H7 (cell line): ENCODE measurements around the gene RHOB. TPM values are rescaled to one million over a fixed set of nuclear protein-coding genes. Genes with fewer than 3 reads are reported as not detected.
"Not testable (repeated sequence)": the region's sequence is repeated elsewhere in the genome, so short reads cannot be mapped to it uniquely, and the experiment has no call there.

Experiments used
- DNase-seq: peaks from one replicate; pipeline ENCODE4 v3.0.0; 2012
- H3K27me3 ChIP-seq: 2 replicates; pipeline ENCODE4 v1.6.0; 2011; ENCODE audit warnings: mild to moderate bottlenecking, low read length; ENCODE audit not compliant: control insufficient read depth, insufficient read depth
- H3K36me3 ChIP-seq: replicated peaks from 2 replicates; pipeline ENCODE4 v1.5.1; 2011; ENCODE audit warnings: low read length; ENCODE audit not compliant: control insufficient read depth, insufficient read depth
- H3K4me3 ChIP-seq: 2 replicates; pipeline ENCODE4 v1.5.1; 2011; ENCODE audit warnings: low read depth, mild to moderate bottlenecking, control low read depth, low read length, moderate library complexity; ENCODE audit not compliant: insufficient read depth
- total RNA-seq: library from RNA; depleted of rRNA; stranded (reverse); fragments of >200 nt; shearing (Covaris generic); gene quantifications from 2 replicates; pipeline ENCODE4 v1.2.3, GENCODE V29; 2014

Gene RHOB
- total RNA-seq, 1 experiment from 2014 or later = 123 TPM

DNA sequence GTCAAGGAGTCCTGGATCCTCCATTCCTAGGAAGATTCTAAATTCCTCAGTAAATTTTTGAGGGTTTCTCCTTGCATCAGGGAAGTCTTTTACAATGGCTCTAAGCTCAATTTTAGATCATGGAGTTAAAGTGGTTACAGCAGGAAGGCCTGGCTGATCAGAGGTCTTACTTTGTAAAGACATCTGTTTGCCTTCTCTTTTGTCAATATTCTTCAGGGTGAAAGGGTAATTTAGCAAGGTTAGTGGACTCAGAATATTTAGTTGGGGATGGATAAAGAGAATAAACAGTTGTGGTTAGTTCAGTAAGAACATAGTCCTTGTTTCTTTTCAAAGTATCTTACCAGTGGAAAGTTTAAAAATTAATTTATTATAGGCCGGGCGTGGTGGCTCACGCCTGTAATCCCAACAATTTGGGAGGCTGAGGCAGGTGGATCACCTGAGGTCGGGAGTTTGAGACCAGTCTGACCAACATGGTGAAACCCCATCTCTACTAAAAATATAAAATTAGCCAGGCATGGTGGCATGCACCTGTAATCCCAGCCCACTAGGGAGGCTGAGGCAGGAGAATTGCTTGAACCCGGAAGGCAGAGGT is 29.5 kb upstream of the RHOB start:
- not testable (repeated sequence) for H3K4me3 ChIP-seq, H3K36me3 ChIP-seq, DNase-seq, H3K27me3 ChIP-seq

DNA sequence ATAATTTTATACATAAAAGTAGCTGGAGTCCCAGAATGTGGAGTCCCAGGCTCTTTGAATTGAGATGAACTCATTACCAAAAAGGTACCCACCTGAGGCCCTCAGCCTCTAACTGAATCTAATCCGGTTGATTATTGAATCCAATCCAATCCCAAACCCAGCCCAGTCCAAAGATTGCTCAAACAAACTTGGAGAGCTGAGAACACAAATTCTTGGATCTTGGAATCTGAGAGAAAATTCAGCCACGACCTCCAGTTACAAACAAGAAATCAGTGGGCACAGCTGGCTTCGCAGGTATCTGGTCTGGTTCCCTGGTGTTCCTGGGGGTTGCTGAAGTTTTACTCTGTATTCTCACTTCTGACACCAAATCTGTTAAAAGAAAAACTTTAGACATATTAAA is 28.4 kb upstream of the RHOB start:
- H3K36me3 ChIP-seq = no peaks in the 10 kb centered on the region

DNA sequence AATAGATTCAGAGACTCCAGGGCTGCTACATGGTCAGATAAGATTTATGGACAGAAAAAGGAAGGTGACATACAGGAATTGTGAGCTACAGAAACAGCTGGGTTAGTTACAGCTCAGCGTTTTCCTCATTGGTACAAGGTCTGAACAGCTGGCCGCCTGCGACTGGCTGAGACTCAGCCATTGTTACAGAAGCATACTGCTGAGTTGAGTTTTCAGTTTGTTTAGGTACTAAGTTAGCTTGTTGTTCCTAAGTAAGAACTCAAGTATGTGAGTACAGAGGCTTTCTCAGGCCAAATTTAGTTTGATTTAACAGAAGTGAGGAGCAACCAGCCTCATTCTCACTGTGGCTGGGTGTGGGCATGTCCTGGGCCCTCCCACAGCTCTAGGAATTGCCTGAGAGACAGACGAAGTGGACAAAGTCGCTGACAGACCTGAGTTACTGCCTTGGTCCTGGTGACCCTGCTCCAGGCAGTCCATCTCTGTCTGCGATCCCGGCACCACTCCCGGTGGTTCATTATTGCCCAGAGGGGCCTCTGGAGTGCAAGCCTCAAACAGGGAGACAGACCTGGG is 27.8 kb upstream of the RHOB start:
- H3K4me3 ChIP-seq = no peak overlapping the region
- H3K27me3 ChIP-seq = no peaks in the 10 kb centered on the region; the same call in 1 of the 2 replicates
- H3K36me3 ChIP-seq = no peaks in the 10 kb centered on the region
- DNase-seq = peak; percentile 56

More for the DNA sequence above, 28.4 kb upstream of the RHOB start:
- Histone ChIP-seq H3K27me3 (no peaks in the 10 kb centered on the region), H3K4me3 (no peak overlapping the region)
- no peak for DNase-seq

DNA sequence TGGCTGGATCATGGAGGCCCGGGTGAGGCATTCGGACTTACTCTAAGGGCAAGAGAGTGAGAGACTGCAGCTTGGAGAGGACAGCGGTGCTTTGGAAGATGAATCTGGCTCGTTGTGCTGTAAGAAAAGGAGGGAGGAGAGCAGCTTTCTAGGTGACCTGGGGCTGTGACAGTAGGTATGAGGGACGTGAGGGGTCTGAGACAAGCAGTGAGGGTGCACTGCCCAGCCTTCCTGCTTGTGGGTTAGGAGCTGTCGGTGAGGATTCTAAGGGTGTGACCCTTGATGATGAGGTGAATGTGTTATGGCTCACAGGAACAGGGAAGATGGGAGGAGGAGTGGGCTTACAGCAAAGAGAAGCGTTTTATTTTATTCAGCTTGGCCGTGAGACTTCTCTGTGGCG is 27.1 kb upstream of the RHOB start:
- no peaks in the 10 kb centered on the region for H3K36me3 ChIP-seq
- DNase-seq = no peak
- no peak overlapping the region for H3K4me3 ChIP-seq
- H3K27me3 ChIP-seq = no peaks in the 10 kb centered on the region; the same call in 1 of the 2 replicates

DNA sequence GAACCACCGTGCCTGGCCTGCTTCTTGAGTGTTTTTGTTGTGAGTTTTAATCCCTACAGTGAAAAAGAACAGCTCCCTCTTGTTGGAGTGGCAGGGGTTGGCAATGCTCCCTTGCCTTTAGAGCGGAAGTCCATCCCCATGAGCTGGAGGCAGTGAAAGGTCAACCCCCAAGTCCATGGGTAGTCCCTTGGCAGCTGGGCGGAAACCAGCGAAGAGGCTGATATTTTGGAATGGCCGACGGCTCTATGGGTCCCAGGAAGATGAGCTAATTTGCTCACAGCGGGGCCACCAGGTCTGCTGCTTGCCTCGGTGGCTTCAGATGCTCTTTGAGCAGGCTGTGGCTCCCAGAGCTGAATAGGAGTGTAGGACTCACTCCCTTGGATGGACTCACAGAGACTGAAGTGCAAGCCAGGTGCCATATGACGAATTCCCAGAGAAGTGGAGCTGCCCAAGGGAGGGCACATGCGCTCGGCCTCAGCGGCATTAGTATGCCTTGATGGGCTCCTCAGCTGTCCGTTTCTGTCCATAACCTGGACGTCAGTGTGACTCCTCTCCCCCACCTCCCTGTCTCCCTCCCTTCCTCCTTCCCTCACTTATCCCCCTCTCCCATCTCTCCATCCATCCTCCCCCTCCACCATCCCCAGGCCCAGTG is 25.4 kb upstream of the RHOB start:
- no peak for DNase-seq
- Histone ChIP-seq H3K4me3 (no peak overlapping the region), H3K27me3 (no peaks in the 10 kb centered on the region; the same call in 1 of the 2 replicates), H3K36me3 (no peaks in the 10 kb centered on the region)

DNA sequence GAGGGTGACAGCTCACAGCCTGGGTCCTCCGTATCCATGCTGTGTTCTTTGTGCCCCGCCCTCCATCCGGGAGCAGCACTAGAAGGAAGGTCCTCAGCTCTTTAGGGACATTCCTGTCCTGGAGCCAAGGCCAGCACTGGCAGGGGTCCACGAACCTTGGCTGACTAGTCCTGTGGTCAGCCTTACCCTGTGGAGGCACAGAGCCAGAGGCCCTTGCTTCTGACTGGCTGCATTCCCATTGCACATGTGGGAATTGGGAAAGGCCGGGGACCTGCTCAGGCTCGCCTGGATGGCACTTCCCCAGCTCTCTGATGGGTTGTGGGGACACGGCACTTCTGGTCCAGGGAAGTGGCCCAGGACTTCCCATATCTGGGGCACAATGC is 24.9 kb upstream of the RHOB start:
- Histone ChIP-seq H3K27me3 (no peaks in the 10 kb centered on the region; the same call in 1 of the 2 replicates), H3K36me3 (no peaks in the 10 kb centered on the region), H3K4me3 (no peak overlapping the region)
- no peak for DNase-seq

DNA sequence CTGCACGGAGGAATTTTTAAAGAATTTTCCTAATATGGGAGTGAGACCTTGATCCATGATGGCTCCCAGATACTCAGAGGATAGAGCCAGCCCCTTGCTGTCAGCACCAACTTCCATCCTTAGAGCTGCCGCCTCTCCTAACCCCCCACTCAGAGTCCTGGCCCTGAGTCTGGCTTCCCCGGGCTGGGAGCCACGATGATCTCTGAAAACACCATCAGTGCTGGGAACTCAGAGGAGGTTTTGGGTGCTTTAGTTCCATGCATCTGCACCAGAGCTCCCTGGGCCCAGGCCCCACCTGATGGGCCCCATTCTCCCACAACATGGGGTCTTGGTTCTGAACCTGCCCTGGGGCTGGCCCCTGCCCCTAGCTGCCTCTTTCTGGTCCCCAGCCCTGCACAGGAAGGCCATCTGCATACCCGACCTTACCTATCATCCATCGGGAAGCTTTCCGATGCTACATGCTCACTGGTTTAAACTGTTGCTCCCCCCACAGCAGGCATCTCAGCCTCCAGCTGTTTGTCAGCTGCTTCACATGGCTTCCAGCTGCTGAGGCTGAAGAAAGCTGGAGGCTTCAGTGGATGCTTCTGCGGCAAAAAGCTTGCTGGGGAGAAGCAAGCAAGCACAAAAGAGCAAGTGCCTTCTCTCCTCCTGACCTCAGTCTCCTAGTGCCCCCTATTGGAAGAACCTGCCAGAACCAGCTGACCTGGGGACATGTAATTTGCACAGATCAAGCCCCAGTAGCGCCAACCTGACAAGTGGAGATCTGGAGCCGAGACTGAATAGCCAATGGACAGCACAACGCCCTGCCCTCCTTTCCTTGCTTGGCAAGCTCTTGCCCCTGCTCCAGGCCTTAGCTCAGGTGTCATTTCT is 24.2 kb upstream of the RHOB start:
- Histone ChIP-seq H3K27me3 (no peaks in the 10 kb centered on the region; the same call in 1 of the 2 replicates), H3K4me3 (no peak overlapping the region), H3K36me3 (no peaks in the 10 kb centered on the region)
- peak; percentile 77 for DNase-seq

DNA sequence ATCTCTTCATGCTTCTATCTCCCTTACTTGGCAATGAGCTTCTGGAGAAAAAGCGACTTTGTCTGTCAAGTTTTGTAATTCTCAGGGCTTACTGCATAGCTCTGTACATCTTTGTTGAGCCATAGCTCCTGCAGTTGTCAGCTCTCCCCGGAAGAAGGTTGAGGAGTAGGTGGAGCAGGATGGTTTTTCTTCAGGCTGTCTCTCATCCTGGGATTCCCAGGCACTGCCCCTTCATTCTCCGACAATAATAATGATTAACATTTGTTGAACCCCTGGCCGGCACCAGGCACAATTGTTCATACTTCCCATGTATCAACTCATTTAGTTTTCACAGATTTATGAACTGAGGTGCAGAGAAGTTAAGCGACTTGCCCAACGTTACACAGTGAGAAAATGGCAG is 23.5 kb upstream of the RHOB start:
- Histone ChIP-seq H3K36me3 (no peaks in the 10 kb centered on the region), H3K4me3 (no peak overlapping the region), H3K27me3 (no peaks in the 10 kb centered on the region; the same call in 1 of the 2 replicates)
- DNase-seq = no peak

DNA sequence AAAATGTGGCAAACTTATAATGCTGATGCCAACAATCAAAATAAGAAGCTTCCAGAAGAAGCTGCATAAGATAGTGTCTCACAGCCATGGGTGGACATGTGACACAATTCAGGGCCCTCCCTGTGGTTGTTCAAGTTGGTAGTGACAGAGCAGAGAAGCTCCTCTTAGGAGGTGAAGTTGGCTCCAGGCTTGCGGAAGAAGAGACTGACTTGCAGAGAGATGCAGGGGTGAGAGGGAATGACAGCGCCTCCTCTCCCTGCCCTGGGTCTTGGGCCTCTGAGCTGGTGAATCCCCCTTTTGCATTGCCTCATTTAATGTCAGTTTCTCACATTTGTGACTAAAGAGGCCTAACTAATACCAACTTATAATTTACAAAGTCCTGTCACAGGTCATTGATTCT is 23.0 kb upstream of the RHOB start:
- H3K36me3 ChIP-seq = no peaks in the 10 kb centered on the region
- no peaks in the 10 kb centered on the region; the same call in 1 of the 2 replicates for H3K27me3 ChIP-seq
- H3K4me3 ChIP-seq = no peak overlapping the region
- no peak for DNase-seq

DNA sequence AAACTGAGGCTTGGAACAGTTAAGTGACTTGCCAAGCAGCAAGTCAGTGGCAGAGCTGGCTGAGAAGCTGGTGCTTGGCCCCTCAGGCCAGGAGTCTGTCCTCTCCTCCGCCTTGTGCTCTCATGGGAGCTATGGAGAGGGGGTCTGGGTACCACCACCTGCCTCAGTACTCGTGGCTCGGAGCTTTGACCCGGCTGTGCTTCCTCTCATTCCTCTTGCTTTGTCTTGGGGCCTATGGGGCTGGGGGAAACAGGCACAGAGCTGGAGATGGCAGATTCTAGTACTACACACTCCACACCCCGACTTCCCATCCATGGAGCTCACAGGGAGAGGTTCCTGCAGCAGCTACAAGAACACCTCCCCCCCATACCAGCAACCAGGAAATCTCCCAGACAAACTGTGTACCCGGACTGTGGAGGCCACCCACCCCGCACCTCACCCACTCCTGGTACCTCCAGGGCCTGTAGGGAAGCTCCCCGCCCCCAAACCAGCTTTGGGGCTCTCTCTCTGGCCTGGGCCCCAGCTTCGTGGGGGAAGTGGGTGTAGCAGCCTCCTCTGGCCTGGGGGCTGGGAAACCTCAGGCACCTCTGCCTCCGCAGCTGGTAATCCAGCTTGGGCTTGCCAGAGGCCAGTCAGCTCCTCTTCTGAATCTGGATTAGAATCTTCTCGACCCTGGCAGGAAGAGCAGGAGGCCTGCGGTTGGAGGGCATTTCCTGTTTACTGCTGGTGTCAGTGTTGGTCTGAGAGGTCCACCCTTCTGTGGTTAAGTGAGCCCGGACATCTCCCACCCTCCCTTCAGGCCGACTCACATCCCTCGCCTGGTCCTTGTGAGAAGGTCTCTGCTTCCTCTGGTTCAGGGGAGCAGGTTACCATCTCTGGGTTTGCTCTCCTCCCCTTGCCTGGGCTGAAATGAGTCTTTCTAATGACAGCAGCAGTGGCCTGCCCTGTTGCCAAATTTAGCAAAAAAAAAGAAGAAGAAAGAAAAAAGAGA is 22.3 kb upstream of the RHOB start:
- H3K27me3 ChIP-seq = no peaks in the 10 kb centered on the region; the same call in 1 of the 2 replicates
- no peak overlapping the region for H3K4me3 ChIP-seq
- H3K36me3 ChIP-seq = no peaks in the 10 kb centered on the region
- no peak for DNase-seq

DNA sequence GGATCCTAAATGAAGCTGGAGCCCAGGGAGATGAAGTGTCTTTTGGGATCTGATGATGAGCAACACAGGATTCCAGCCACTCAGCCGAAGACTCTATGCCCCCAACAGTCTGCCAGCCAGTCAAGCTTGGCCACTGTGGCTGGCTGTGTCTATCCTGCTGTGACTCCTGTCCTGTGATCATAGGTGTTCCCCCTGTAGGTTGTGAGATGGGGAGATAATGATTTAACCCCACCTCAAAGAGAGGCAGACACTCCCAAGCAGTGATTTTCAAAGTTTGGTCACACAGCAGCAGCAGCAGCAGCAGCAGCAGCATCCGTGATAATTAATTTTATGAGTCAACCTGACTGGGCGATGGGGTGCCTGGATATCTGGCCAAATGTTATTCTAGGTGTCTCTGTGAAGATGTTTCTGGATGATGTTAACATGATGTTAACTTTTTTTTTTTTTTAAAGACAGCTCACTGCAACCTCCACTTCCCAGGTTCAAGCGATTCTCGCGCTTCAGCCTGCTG is 21.4 kb upstream of the RHOB start:
- DNase-seq = no peak

DNA sequence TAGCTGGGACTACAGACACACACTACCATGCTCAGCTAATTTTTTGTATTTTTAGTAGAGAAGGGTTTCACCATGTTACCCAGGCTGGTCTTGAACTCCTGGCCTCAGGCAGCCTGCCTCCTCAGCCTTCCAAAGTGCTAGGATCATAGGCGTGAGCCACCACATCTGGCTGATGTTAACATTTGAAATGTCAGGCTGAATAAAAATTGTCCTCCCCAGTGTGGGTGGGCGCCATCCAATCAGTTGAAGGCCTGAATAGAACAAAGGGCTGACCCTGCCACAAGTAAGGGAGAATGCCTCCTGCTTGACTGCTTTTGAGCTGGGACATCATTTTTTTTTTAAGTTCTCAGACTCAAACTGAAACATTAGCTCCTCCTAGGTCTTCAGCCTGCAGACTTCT is 21.0 kb upstream of the RHOB start:
- no peak for DNase-seq
- Histone ChIP-seq H3K36me3 (no peaks in the 10 kb centered on the region), H3K27me3 (no peaks in the 10 kb centered on the region; the same call in 1 of the 2 replicates), H3K4me3 (no peak overlapping the region)

More for the DNA sequence above, 21.4 kb upstream of the RHOB start:
- H3K36me3 ChIP-seq = no peaks in the 10 kb centered on the region
- H3K27me3 ChIP-seq = no peaks in the 10 kb centered on the region; the same call in 1 of the 2 replicates
- H3K4me3 ChIP-seq = no peak overlapping the region

DNA sequence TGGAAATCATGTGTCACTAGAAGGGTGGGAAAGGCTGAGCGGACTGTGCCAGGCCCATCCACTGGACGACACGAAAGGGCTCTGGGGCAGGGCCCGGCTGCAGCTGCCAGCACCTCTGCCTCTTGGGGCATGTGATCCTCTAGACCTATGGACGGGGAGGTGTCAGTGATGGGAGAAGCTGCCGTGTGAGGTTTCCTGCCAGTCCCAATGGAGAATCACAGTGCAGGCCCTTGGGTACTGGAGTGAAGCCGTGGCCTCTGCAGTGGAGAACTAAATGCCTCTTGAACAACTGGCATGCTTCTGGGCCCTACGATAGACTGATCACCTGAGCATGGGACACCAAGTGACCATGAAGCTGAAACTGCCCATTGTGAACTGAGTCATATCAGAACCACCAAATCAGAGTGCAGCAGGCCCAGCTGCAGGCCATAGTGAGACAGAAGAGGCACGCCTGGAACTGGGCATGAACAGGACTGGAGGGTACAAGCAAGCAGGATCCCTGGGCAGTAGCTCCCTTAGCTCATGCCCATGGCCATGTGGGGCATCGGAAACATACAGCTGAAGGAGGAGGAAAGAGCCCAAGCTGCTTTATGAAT is 18.8 kb upstream of the RHOB start:
- Histone ChIP-seq H3K4me3 (no peak overlapping the region), H3K27me3 (no peaks in the 10 kb centered on the region; the same call in 1 of the 2 replicates), H3K36me3 (no peaks in the 10 kb centered on the region)
- DNase-seq = no peak
